HepG2 (cell line): ENCODE measurements around the gene ATG16L2. TPM values are rescaled to one million over a fixed set of nuclear protein-coding genes. Genes with fewer than 3 reads are reported as not detected.
A peak's percentile ranks its signal among the peaks of the same experiment; 100 is the strongest.

ENCODE experiments used
- AGO2 ChIP-seq: fragments of 200-400 bp; formaldehyde crosslinking; optimal IDR thresholded peaks from 2 replicates; pipeline ENCODE3; 2017; ENCODE audit warnings: mild to moderate bottlenecking, low read depth, low read length, moderate library complexity
- ETV5 ChIP-seq: IDR thresholded peaks from 2 replicates; pipeline ENCODE4 v1.6.1; 2018; ENCODE audit warnings: missing biosample characterization, missing genetic modification reagents, inconsistent platforms, borderline replicate concordance
- GFI1 ChIP-seq: sonication (generic); formaldehyde crosslinking; IDR thresholded peaks from 2 replicates; pipeline ENCODE4 v1.5.0; 2020; ENCODE audit warnings: missing genetic modification reagents, mild to moderate bottlenecking, borderline replicate concordance
- MBD4 ChIP-seq: IDR thresholded peaks from 2 replicates; pipeline ENCODE4 v1.6.1; 2012; ENCODE audit warnings: low read length, inconsistent platforms, borderline replicate concordance
- MED1 ChIP-seq: sonication (generic); formaldehyde crosslinking; IDR thresholded peaks from 2 replicates; pipeline ENCODE4 v1.4.0; 2020; ENCODE audit warnings: missing genetic modification reagents
- MTF1 ChIP-seq: sonication (generic); formaldehyde crosslinking; IDR thresholded peaks from 2 replicates; pipeline ENCODE4 v1.5.0; 2020; ENCODE audit warnings: missing genetic modification reagents
- NBN ChIP-seq: fragments of 450-650 bp; conservative IDR thresholded peaks from 2 replicates; pipeline ENCODE4 v1.6.1; 2017
- PHF8 ChIP-seq: sonication (generic); formaldehyde crosslinking; IDR thresholded peaks from 2 replicates; pipeline ENCODE4 v1.5.0; 2020; ENCODE audit warnings: missing genetic modification reagents
- RFX1 ChIP-seq: fragments of 450-650 bp; IDR thresholded peaks from 2 replicates; pipeline ENCODE4 v1.6.1; 2017
- SAP130 ChIP-seq: IDR thresholded peaks from 2 replicates; pipeline ENCODE4 v1.6.1; 2016; ENCODE audit warnings: low read depth
- SNAPC2 ChIP-seq: sonication (generic); formaldehyde crosslinking; IDR thresholded peaks from 2 replicates; pipeline ENCODE4 v1.8.1; 2022; ENCODE audit warnings: mild to moderate bottlenecking, missing genetic modification reagents
- TAF1 ChIP-seq: sonication (generic); formaldehyde crosslinking; IDR thresholded peaks from 2 replicates; pipeline ENCODE4 v1.4.0; 2020; ENCODE audit warnings: missing genetic modification reagents
- TBX2 ChIP-seq: sonication (generic); formaldehyde crosslinking; IDR thresholded peaks from 2 replicates; pipeline ENCODE4 v1.5.0; 2020; ENCODE audit warnings: missing genetic modification reagents, mild to moderate bottlenecking, borderline replicate concordance
- ZBTB8A ChIP-seq: sonication (generic); formaldehyde crosslinking; IDR thresholded peaks from 2 replicates; pipeline ENCODE4 v1.4.0; 2020; ENCODE audit warnings: mild to moderate bottlenecking, low read depth, missing genetic modification reagents, borderline replicate concordance
- ZEB1 ChIP-seq: IDR thresholded peaks from 2 replicates; pipeline ENCODE4 v1.6.1; 2012; ENCODE audit warnings: mild to moderate bottlenecking, low read depth, inconsistent platforms; ENCODE audit not compliant: insufficient replicate concordance
- ZNF263 ChIP-seq: sonication (generic); formaldehyde crosslinking; IDR thresholded peaks from 2 replicates; pipeline ENCODE4 v1.4.0; 2020; ENCODE audit warnings: missing genetic modification reagents
- ZNF605 ChIP-seq: sonication (generic); formaldehyde crosslinking; IDR thresholded peaks from 2 replicates; pipeline ENCODE4 v1.8.0; 2022; ENCODE audit warnings: mild to moderate bottlenecking, missing genetic modification reagents
- ZNF644 ChIP-seq: IDR thresholded peaks from 2 replicates; pipeline ENCODE4 v1.6.1; 2016; ENCODE audit warnings: low read depth
- ZNF790 ChIP-seq: sonication (generic); formaldehyde crosslinking; IDR thresholded peaks from 2 replicates; pipeline ENCODE4 v1.8.0; 2022; ENCODE audit warnings: missing genetic modification reagents, mild to moderate bottlenecking, borderline replicate concordance
- ZSCAN20 ChIP-seq: sonication (generic); formaldehyde crosslinking; IDR thresholded peaks from 2 replicates; pipeline ENCODE4 v1.4.0; 2020; ENCODE audit warnings: missing genetic modification reagents, mild to moderate bottlenecking, borderline replicate concordance
- polyA plus RNA-seq, 8 experiments: library from polyadenylated mRNA; depleted of rRNA in 3 of 8; stranded (reverse) in 7 of 8; unstranded in 1 of 8; fragments of >200 nt; fragmentation: Illumina TruSeq in 4 of 8; extraction: Trizol in 4 of 8; gene quantifications; 2 replicates each; pipeline versions ENCODE4 v1.2.1 to v1.2.3, GENCODE V29; 2011 to 2016; ENCODE audit warnings: low read depth in 4 of 8, missing spikeins in 1 of 8, mixed read lengths in 1 of 8; ENCODE audit not compliant: insufficient read depth in 1 of 8
- total RNA-seq, 5 experiments: library from RNA; depleted of rRNA; stranded (reverse); fragments of >200 nt; fragmentation: Illumina TruSeq; extraction: Trizol; gene quantifications; 2 replicates each; pipeline ENCODE4 v1.2.3, GENCODE V29; 2016; ENCODE audit warnings: low read depth in 1 of 5
- TF ChIP-seq, protein P1 (sequence below): IDR thresholded peaks from 2 replicates; pipeline ENCODE4 v1.6.1; 2016; ENCODE audit warnings: mild to moderate bottlenecking
- TF ChIP-seq, protein P2 (sequence below): sonication (generic); formaldehyde crosslinking; IDR thresholded peaks from 2 replicates; pipeline ENCODE4 v1.4.0; 2020; ENCODE audit warnings: mild to moderate bottlenecking, missing genetic modification reagents, borderline replicate concordance
- TF ChIP-seq, protein P3 (sequence below), 2 experiments: sonication (generic) in 1 of 2; formaldehyde crosslinking in 1 of 2; IDR thresholded peaks; 2 replicates each; pipeline versions ENCODE4 v1.5.1 to v1.6.1; 2011 to 2020; ENCODE audit warnings: borderline replicate concordance in 1 of 2, low read depth in 1 of 2, low read length in 1 of 2, mild to moderate bottlenecking in 1 of 2, missing genetic modification reagents in 1 of 2, moderate library complexity in 1 of 2

Gene ATG16L2
- total and polyA plus RNA-seq, 2 of the 13 experiments (the other 11 are each of a cell fraction or from before 2014, with no cell fraction given), result 6.2 to 14.8 TPM

DNA sequence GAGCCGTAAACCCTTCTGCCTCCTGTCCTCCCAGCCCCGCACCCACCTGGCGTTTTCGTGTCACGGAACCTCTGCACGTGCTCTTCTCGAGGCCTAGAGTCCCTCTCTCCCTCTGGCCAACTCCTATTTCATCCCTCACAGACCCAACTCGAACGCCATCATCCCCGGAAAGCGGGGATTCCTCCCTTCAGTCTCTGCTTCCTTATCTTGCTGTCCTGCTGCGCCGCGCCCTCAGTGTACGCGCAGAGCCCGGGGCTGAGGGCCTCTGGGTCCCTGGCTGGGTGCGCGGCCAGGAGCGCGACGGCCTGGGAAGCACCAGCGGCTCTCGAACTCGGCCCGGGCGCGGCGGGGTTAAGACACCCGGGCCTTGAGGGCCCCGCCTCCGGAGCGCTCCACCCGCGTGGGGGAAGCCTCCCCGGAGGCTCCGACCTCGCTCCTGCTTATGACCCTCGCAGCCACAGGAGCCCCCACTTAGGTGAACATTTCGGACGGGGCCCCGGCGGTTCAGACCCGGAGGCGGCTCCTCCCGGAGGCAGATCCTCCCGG, 398 bp upstream of the ATG16L2 start (continued):
- TF ChIP-seq SNAPC2 (CRISPR knock-in tag) (no peak), TBX2 (CRISPR knock-in tag) (peak; percentile 31; the same call in 1 of the 2 replicates), NBN (no peak), ZEB1 (peak; percentile 33), ZNF263 (CRISPR knock-in tag) (0 out of 2 replicates have a peak, but pooled peaks have one; percentile 57), ZSCAN20 (CRISPR knock-in tag) (0 out of 2 replicates have a peak, but pooled peaks have one; percentile 12), GFI1 (peak; percentile 72; the same call in 1 of the 2 replicates), ZNF644 (CRISPR knock-in tag) (no peak), SAP130 (CRISPR knock-in tag) (peak; percentile 58), PHF8 (peak; percentile 80), AGO2 (no peak), ZNF605 (peak; percentile 91), RFX1 (no peak), ZBTB8A (peak; percentile 22; the same call in 1 of the 2 replicates), MED1 (CRISPR knock-in tag) (peak; percentile 53), ZNF790 (CRISPR knock-in tag) (no peak; the same call in 1 of the 2 replicates), MTF1 (no peak), TAF1 (CRISPR knock-in tag) (peak; percentile 72), MBD4 (no peak), ETV5 (CRISPR knock-in tag) (0 out of 2 replicates have a peak, but pooled peaks have one; percentile 22)
- TF ChIP-seq, protein P1, sequence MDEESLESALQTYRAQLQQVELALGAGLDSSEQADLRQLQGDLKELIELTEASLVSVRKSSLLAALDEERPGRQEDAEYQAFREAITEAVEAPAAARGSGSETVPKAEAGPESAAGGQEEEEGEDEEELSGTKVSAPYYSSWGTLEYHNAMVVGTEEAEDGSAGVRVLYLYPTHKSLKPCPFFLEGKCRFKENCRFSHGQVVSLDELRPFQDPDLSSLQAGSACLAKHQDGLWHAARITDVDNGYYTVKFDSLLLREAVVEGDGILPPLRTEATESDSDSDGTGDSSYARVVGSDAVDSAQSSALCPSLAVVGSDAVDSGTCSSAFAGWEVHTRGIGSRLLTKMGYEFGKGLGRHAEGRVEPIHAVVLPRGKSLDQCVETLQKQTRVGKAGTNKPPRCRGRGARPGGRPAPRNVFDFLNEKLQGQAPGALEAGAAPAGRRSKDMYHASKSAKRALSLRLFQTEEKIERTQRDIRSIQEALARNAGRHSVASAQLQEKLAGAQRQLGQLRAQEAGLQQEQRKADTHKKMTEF (CRISPR knock-in tag), result peak; percentile 82
- TF ChIP-seq, protein P2, sequence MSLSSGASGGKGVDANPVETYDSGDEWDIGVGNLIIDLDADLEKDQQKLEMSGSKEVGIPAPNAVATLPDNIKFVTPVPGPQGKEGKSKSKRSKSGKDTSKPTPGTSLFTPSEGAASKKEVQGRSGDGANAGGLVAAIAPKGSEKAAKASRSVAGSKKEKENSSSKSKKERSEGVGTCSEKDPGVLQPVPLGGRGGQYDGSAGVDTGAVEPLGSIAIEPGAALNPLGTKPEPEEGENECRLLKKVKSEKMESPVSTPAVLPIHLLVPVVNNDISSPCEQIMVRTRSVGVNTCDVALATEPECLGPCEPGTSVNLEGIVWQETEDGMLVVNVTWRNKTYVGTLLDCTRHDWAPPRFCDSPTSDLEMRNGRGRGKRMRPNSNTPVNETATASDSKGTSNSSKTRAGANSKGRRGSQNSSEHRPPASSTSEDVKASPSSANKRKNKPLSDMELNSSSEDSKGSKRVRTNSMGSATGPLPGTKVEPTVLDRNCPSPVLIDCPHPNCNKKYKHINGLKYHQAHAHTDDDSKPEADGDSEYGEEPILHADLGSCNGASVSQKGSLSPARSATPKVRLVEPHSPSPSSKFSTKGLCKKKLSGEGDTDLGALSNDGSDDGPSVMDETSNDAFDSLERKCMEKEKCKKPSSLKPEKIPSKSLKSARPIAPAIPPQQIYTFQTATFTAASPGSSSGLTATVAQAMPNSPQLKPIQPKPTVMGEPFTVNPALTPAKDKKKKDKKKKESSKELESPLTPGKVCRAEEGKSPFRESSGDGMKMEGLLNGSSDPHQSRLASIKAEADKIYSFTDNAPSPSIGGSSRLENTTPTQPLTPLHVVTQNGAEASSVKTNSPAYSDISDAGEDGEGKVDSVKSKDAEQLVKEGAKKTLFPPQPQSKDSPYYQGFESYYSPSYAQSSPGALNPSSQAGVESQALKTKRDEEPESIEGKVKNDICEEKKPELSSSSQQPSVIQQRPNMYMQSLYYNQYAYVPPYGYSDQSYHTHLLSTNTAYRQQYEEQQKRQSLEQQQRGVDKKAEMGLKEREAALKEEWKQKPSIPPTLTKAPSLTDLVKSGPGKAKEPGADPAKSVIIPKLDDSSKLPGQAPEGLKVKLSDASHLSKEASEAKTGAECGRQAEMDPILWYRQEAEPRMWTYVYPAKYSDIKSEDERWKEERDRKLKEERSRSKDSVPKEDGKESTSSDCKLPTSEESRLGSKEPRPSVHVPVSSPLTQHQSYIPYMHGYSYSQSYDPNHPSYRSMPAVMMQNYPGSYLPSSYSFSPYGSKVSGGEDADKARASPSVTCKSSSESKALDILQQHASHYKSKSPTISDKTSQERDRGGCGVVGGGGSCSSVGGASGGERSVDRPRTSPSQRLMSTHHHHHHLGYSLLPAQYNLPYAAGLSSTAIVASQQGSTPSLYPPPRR (CRISPR knock-in tag), result peak; percentile 16; the same call in 1 of the 2 replicates
- TF ChIP-seq, protein P3, sequence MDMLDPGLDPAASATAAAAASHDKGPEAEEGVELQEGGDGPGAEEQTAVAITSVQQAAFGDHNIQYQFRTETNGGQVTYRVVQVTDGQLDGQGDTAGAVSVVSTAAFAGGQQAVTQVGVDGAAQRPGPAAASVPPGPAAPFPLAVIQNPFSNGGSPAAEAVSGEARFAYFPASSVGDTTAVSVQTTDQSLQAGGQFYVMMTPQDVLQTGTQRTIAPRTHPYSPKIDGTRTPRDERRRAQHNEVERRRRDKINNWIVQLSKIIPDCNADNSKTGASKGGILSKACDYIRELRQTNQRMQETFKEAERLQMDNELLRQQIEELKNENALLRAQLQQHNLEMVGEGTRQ (IDR thresholded peaks at IDR 0.05; ENCODE audit: low read depth, low read length), result no peak
- TF ChIP-seq, protein P3 (CRISPR knock-in tag; IDR thresholded peaks at IDR 0.05; ENCODE audit: borderline replicate concordance), result peak; percentile 14; the same call in 1 of the 2 replicates
